SK-N-SH treated with all-trans-retinoic acid at 6 μM for 48 hours (cell line): Measurements from ENCODE around the gene FAM117B.

Experiments
- ARNTL ChIP-seq: fragments of 450-650 bp; formaldehyde crosslinking; IDR thresholded peaks from 2 replicates; pipeline ENCODE4 v1.5.0; 2020; ENCODE audit warnings: low read depth, mild to moderate bottlenecking, moderate library complexity, borderline replicate concordance
- CREB5 ChIP-seq: fragments of 250-450 bp; sonication (Bioruptor Pico); IDR thresholded peaks from 2 replicates; pipeline ENCODE4 v1.5.1; 2020; ENCODE audit warnings: low read depth, mild to moderate bottlenecking, moderate library complexity
- ESRRG ChIP-seq: fragments of 250-450 bp; sonication (Bioruptor Pico); IDR thresholded peaks from 2 replicates; pipeline ENCODE4 v1.6.1; 2021; ENCODE audit warnings: mild to moderate bottlenecking
- GLIS3 ChIP-seq: fragments of 250-450 bp; sonication (Bioruptor Pico); IDR thresholded peaks from 2 replicates; pipeline ENCODE4 v1.5.0; 2020; ENCODE audit warnings: mild to moderate bottlenecking, moderate library complexity
- ISL1 ChIP-seq: fragments of 250-450 bp; sonication (Bioruptor Pico); IDR thresholded peaks from 2 replicates; pipeline ENCODE4 v2.1.2; 2022; ENCODE audit warnings: mild to moderate bottlenecking, moderate library complexity
- PATZ1 ChIP-seq: fragments of 250-450 bp; sonication (Bioruptor Pico); IDR thresholded peaks from 2 replicates; pipeline ENCODE4 v1.8.0; 2020; ENCODE audit warnings: mild to moderate bottlenecking, moderate library complexity, borderline replicate concordance
- TCF4 ChIP-seq: fragments of 250-450 bp; sonication (Bioruptor Pico); IDR thresholded peaks from 2 replicates; pipeline ENCODE4 v1.8.0; 2021; ENCODE audit warnings: mild to moderate bottlenecking, moderate library complexity, borderline replicate concordance
- TOX ChIP-seq: fragments of 250-450 bp; sonication (Bioruptor Pico); IDR thresholded peaks from 2 replicates; pipeline ENCODE4 v1.8.0; 2021; ENCODE audit warnings: mild to moderate bottlenecking, moderate library complexity, borderline replicate concordance
- ZC3H10 ChIP-seq: fragments of 250-450 bp; sonication (Bioruptor Pico); IDR thresholded peaks from 2 replicates; pipeline ENCODE4 v1.5.1; 2021; ENCODE audit warnings: mild to moderate bottlenecking, moderate library complexity
- ZFP3 ChIP-seq: fragments of 250-450 bp; sonication (Bioruptor Pico); IDR thresholded peaks from 2 replicates; pipeline ENCODE4 v1.5.0; 2020; ENCODE audit warnings: mild to moderate bottlenecking, moderate library complexity
- ZFP30 ChIP-seq: fragments of 450-650 bp; formaldehyde crosslinking; IDR thresholded peaks from 2 replicates; pipeline ENCODE4 v1.5.0; 2022; ENCODE audit warnings: mild to moderate bottlenecking, moderate library complexity
- ZNF8 ChIP-seq: fragments of 450-650 bp; formaldehyde crosslinking; IDR thresholded peaks from 2 replicates; pipeline ENCODE4 v1.5.0; 2020; ENCODE audit warnings: mild to moderate bottlenecking, moderate library complexity
- TF ChIP-seq, protein P1 (sequence below): fragments of 250-450 bp; sonication (Bioruptor Pico); IDR thresholded peaks from 2 replicates; pipeline ENCODE4 v1.5.0; 2020; ENCODE audit warnings: mild to moderate bottlenecking, moderate library complexity

GRCh38 chr2:202750763-202751427, 116.1 kb downstream of the FAM117B start:
- TF ChIP-seq ZC3H10: no peak
- no peak for TF ChIP-seq PATZ1 (CRISPR knock-in tag)
- no peak for TF ChIP-seq ZNF8 (CRISPR knock-in tag)
- TF ChIP-seq CREB5 (CRISPR knock-in tag): no peak
- TF ChIP-seq ISL1 (CRISPR knock-in tag): no peak
- TF ChIP-seq ZFP30: no peak
- no peak for TF ChIP-seq ARNTL (CRISPR knock-in tag)
- no peak for TF ChIP-seq TCF4 (CRISPR knock-in tag)
- TF ChIP-seq, protein P1, sequence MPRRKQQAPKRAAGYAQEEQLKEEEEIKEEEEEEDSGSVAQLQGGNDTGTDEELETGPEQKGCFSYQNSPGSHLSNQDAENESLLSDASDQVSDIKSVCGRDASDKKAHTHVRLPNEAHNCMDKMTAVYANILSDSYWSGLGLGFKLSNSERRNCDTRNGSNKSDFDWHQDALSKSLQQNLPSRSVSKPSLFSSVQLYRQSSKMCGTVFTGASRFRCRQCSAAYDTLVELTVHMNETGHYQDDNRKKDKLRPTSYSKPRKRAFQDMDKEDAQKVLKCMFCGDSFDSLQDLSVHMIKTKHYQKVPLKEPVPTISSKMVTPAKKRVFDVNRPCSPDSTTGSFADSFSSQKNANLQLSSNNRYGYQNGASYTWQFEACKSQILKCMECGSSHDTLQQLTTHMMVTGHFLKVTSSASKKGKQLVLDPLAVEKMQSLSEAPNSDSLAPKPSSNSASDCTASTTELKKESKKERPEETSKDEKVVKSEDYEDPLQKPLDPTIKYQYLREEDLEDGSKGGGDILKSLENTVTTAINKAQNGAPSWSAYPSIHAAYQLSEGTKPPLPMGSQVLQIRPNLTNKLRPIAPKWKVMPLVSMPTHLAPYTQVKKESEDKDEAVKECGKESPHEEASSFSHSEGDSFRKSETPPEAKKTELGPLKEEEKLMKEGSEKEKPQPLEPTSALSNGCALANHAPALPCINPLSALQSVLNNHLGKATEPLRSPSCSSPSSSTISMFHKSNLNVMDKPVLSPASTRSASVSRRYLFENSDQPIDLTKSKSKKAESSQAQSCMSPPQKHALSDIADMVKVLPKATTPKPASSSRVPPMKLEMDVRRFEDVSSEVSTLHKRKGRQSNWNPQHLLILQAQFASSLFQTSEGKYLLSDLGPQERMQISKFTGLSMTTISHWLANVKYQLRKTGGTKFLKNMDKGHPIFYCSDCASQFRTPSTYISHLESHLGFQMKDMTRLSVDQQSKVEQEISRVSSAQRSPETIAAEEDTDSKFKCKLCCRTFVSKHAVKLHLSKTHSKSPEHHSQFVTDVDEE (CRISPR knock-in tag): no peak
- TF ChIP-seq ESRRG (CRISPR knock-in tag): no peak
- TF ChIP-seq GLIS3: no peak
- TF ChIP-seq ZFP3: no peak
- no peak for TF ChIP-seq TOX (CRISPR knock-in tag)
